HCT116 (cell line): ENCODE measurements around the gene RIMS1. TPM values are rescaled to one million over a fixed set of nuclear protein-coding genes. Genes with fewer than 3 reads are reported as not detected.

Source experiments
- ATAC-seq: fragments of 200-7000 bp; cut with Tn5 transposase; 2 replicates; pipeline ENCODE4 v1.9.1; 2020; ENCODE audit warnings: mild to moderate bottlenecking, moderate library complexity
- BruUV-seq: library from RNA; stranded (reverse); fragments of 400-500 nt; replicated peaks from 2 replicates; lab custom pipeline; 2021; lab: Mats Ljungman, UMichigan
- CTCF ChIA-PET: fragments of 300-600 bp; sonication (Branson Sonifier 250); formaldehyde crosslinking; loops from one replicate; lab custom pipeline; 2021; ENCODE audit warnings: antibody characterized with exemption; lab: Charles Lee
- POLR2A ChIA-PET: fragments of 300-600, 350-600 bp; sonication (Branson Sonifier 250); formaldehyde crosslinking; loops from one replicate; lab custom pipeline; 2021; ENCODE audit warnings: antibody characterized with exemption; lab: Charles Lee
- RAD21 ChIA-PET, 2 experiments: fragments of 300-600 bp; sonication (Branson Sonifier 250); formaldehyde crosslinking; loops; one replicate each; lab custom pipeline; 2023; ENCODE audit warnings: low total read pairs in 2 of 2; ENCODE audit not compliant: uncharacterized antibody in 2 of 2, unreplicated experiment in 2 of 2, low non-redundant PET in 1 of 2; lab: Charles Lee
- DNase-seq: peaks from one replicate; pipeline ENCODE4 v3.0.0-alpha.2; 2010; ENCODE audit warnings: low read depth, low spot score
- H2AFZ ChIP-seq: fragments of 200-600 bp; shearing (Covaris generic), sonication (generic); 2 replicates; pipeline ENCODE4 v1.6.1; 2017; ENCODE audit warnings: low read depth, mixed run types, mixed read lengths, antibody characterized with exemption, low read length; ENCODE audit not compliant: poor library complexity, severe bottlenecking
- H3K27ac ChIP-seq: 2 replicates; pipeline ENCODE4 v1.5.1; 2012; ENCODE audit warnings: low read depth, low read length
- H3K27me3 ChIP-seq: fragments of 200-600 bp; sonication (generic); 2 replicates; pipeline ENCODE4 v1.6.1; 2016; ENCODE audit warnings: mixed run types, low read length, mixed read lengths; ENCODE audit not compliant: insufficient read depth
- H3K36me3 ChIP-seq, 2 experiments: fragments of 200-500 bp in 1 of 2; fragments of 200-600 bp in 1 of 2; sonication (Bioruptor generic) in 1 of 2; sonication (generic) in 1 of 2; 2 replicates each; pipeline versions ENCODE4 v1.5.1 to v1.6.1; 2014 to 2016; ENCODE audit warnings: low read length in 2 of 2, inconsistent platforms in 1 of 2, mixed read lengths in 1 of 2, mixed run types in 1 of 2; ENCODE audit not compliant: insufficient read depth in 2 of 2, control insufficient read depth in 1 of 2
- H3K4me1 ChIP-seq, 2 experiments: fragments of 200-600 bp in 1 of 2; sonication (generic) in 1 of 2; 2 replicates each; pipeline versions ENCODE4 v1.5.1 to v1.6.1; 2012 to 2017; ENCODE audit warnings: low read length in 2 of 2, inconsistent platforms in 1 of 2, mild to moderate bottlenecking in 1 of 2, mixed read lengths in 1 of 2, mixed run types in 1 of 2, moderate library complexity in 1 of 2; ENCODE audit not compliant: insufficient read depth in 2 of 2, control insufficient read depth in 1 of 2
- H3K4me2 ChIP-seq: fragments of 200-600 bp; sonication (generic); 2 replicates; pipeline ENCODE4 v1.6.1; 2017; ENCODE audit warnings: mixed run types, low read length, mixed read lengths
- H3K4me3 ChIP-seq, 2 experiments: fragments of 200-600 bp in 1 of 2; sonication (generic) in 1 of 2; replicated peaks in 1 of 2; 2 replicates each; pipeline ENCODE4 v1.5.1; 2011 to 2016; ENCODE audit warnings: low read length in 2 of 2, control low read depth in 1 of 2, low read depth in 1 of 2, mild to moderate bottlenecking in 1 of 2, mixed read lengths in 1 of 2, mixed run types in 1 of 2
- H3K79me2 ChIP-seq: fragments of 200-600 bp; sonication (generic); 2 replicates; pipeline ENCODE4 v1.6.1; 2017; ENCODE audit warnings: mild to moderate bottlenecking, mixed run types, low read length, moderate library complexity, mixed read lengths; ENCODE audit not compliant: insufficient read depth
- H3K9ac ChIP-seq: fragments of 200-600 bp; sonication (generic); 2 replicates; pipeline ENCODE4 v1.6.1; 2016; ENCODE audit warnings: low read length, mixed read lengths
- H3K9me2 ChIP-seq: fragments of 200-600 bp; sonication (generic), shearing (Covaris generic); 2 replicates; pipeline ENCODE4 v1.6.1; 2017; ENCODE audit warnings: mixed run types, mild to moderate bottlenecking, moderate library complexity; ENCODE audit not compliant: insufficient read depth
- H3K9me3 ChIP-seq, 2 experiments: fragments of 200-500 bp in 1 of 2; fragments of 200-600 bp in 1 of 2; sonication (Bioruptor generic) in 1 of 2; sonication (generic) in 1 of 2; 2 replicates each; pipeline ENCODE4 v1.6.1; 2014 to 2017; ENCODE audit warnings: low read length in 2 of 2, mixed read lengths in 2 of 2, inconsistent platforms in 1 of 2, low read depth in 1 of 2, mild to moderate bottlenecking in 1 of 2, mixed run types in 1 of 2, moderate library complexity in 1 of 2; ENCODE audit not compliant: control insufficient read depth in 1 of 2, insufficient read depth in 1 of 2
- H4K20me1 ChIP-seq: fragments of 200-600 bp; sonication (generic), shearing (Covaris generic); 2 replicates; pipeline ENCODE4 v1.6.1; 2017; ENCODE audit warnings: mixed run types, mild to moderate bottlenecking, moderate library complexity; ENCODE audit not compliant: insufficient read depth
- ATF3 ChIP-seq: IDR thresholded peaks from 2 replicates; pipeline ENCODE4 v1.6.1; 2012
- CBX3 ChIP-seq: IDR thresholded peaks from 2 replicates; pipeline ENCODE4 v1.6.1; 2012; ENCODE audit warnings: low read depth
- EZH2phosphoT487 ChIP-seq: fragments of 200-600 bp; IDR thresholded peaks from 2 replicates; pipeline ENCODE4 v1.6.1; 2018; ENCODE audit warnings: antibody characterized with exemption, borderline replicate concordance
- POLR2A ChIP-seq: IDR thresholded peaks from 2 replicates; pipeline ENCODE4 v1.7.0; 2011; ENCODE audit warnings: borderline replicate concordance; ENCODE audit not compliant: insufficient read depth, insufficient read length; ENCODE audit errors: extremely low read depth
- RAD21 ChIP-seq: IDR thresholded peaks from 2 replicates; pipeline ENCODE4 v1.6.1; 2012; ENCODE audit warnings: low read depth, mild to moderate bottlenecking
- REST ChIP-seq: IDR thresholded peaks from 2 replicates; pipeline ENCODE4 v1.6.1; 2012; ENCODE audit warnings: low read depth
- SIN3A ChIP-seq: IDR thresholded peaks from 2 replicates; pipeline ENCODE4 v1.6.1; 2012; ENCODE audit warnings: low read depth
- SRF ChIP-seq: IDR thresholded peaks from 2 replicates; pipeline ENCODE4 v1.6.1; 2012; ENCODE audit warnings: low read depth
- TCF7L2 ChIP-seq: IDR thresholded peaks from 2 replicates; pipeline ENCODE4 v1.7.0; 2011; ENCODE audit warnings: borderline replicate concordance, inconsistent platforms; ENCODE audit not compliant: insufficient read depth, insufficient read length; ENCODE audit errors: extremely low read depth
- YY1 ChIP-seq: IDR thresholded peaks from 2 replicates; pipeline ENCODE4 v1.6.1; 2011; ENCODE audit warnings: low read length, low read depth, moderate library complexity, mild to moderate bottlenecking; ENCODE audit not compliant: insufficient replicate concordance; ENCODE audit errors: extremely low read depth
- ZFX ChIP-seq: fragments of 450-650 bp; IDR thresholded peaks from 2 replicates; pipeline ENCODE4 v1.6.1; 2017
- intact Hi-C: fragments of 100-400 bp; cut with micrococcal nuclease; formaldehyde crosslinking; loops from 2 replicates; pipeline ENCODE4 v1.10.0; 2022
- total RNA-seq: library from RNA; stranded (reverse); gene quantifications from one replicate; pipeline ENCODE4 v1.2.1, GENCODE V29; 2021; ENCODE audit not compliant: unreplicated experiment

Gene RIMS1
- total RNA-seq, 1 experiment from 2014 or later, result not detected

- TF ChIP-seq RAD21, result no peak
- TF ChIP-seq TCF7L2, result no peak
- no peak for TF ChIP-seq SRF
- Histone ChIP-seq H3K9me3 (no peaks in the 10 kb centered on the region), H4K20me1 (no peaks in the 10 kb centered on the region), H3K4me2 (no peak overlapping the region), H3K9ac (no peak overlapping the region), H3K9me2 (no peaks in the 10 kb centered on the region), H3K4me3 (no peak overlapping the region), H3K27me3 (peaks cover 30% of the 10 kb centered on the region), H3K79me2 (no peaks in the 10 kb centered on the region), H3K27ac (no peak overlapping the region), H3K36me3 (no peaks in the 10 kb centered on the region), H3K4me1 (no peaks in the 10 kb centered on the region), H2AFZ (no peak overlapping the region)
- DNase-seq (no peak), ATAC-seq (no peak)
- RAD21 ChIA-PET, result no interaction called here
- POLR2A ChIA-PET, result no interaction called here
- no TSS peak for BruUV-seq
- CTCF ChIA-PET, result no interaction called here
- intact Hi-C loops, result loop anchor here (10.0 kb wide), 1 partner anchor 497 kb away; no protein-coding TSS in a partner anchor
These were observed 531.4 kb downstream of the RIMS1 start for GRCh38 chr6:72417759-72418158.

DNA sequence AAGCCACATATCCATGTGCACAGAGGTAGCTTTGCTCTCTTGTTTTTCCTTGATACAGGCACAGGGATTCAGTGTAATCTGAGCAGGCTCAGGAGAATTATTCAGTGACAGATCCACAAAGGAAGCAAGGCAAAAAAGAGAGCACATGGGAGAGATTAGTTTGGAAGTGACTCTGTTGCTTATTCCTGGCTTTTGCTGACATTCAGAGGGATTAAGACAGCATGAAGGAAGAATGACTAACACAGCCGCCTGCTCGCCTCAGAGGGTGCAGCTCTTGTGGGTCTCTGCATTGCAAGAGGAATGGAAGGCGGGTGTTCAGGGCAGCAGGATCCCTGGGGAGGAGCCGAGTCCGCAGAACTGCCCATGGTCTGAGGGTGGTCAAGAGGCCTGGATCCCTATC lies 532.1 kb downstream of the RIMS1 start:
- POLR2A ChIA-PET, result no interaction called here
- RAD21 ChIA-PET, result no interaction called here
- H3K4me2 ChIP-seq, result no peak overlapping the region
- H3K9me2 ChIP-seq, result no peaks in the 10 kb centered on the region
- CTCF ChIA-PET, result interaction anchor here (1.0 kb wide), 1 partner anchor 162 kb away, joined by 3 read pairs; no protein-coding TSS in a partner anchor
- BruUV-seq, result no TSS peak
- ATAC-seq, result no peak
- H3K9me3 ChIP-seq, result no peaks in the 10 kb centered on the region
- no peaks in the 10 kb centered on the region for H4K20me1 ChIP-seq
- TF ChIP-seq REST (no peak), YY1 (no peak), EZH2phosphoT487 (no peak), RAD21 (no peak), CBX3 (no peak), ZFX (no peak), SRF (no peak), ATF3 (no peak), SIN3A (no peak), POLR2A (no peak)
- TF ChIP-seq, all 23 proteins: peak for 0
- Histone ChIP-seq H2AFZ (no peak overlapping the region), H3K36me3 (no peaks in the 10 kb centered on the region), H3K27ac (no peak overlapping the region), H3K9ac (no peak overlapping the region), H3K4me3 (no peak overlapping the region), H3K79me2 (no peaks in the 10 kb centered on the region), H3K4me1 (no peaks in the 10 kb centered on the region), H3K27me3 (peaks cover 30% of the 10 kb centered on the region)
- intact Hi-C loops, result loop anchor here (10.0 kb wide), 1 partner anchor 496 kb away; no protein-coding TSS in a partner anchor
- DNase-seq, result no peak
